ENCODE data around the gene FNDC1. TPM values are rescaled to one million over a fixed set of nuclear protein-coding genes. Genes with fewer than 3 reads are reported as not detected.
A peak's percentile ranks its signal among the peaks of the same experiment; 100 is the strongest.

FNDC1 gene
- total RNA-seq, 1 donor from 2014 or later, result not detected

DNA sequence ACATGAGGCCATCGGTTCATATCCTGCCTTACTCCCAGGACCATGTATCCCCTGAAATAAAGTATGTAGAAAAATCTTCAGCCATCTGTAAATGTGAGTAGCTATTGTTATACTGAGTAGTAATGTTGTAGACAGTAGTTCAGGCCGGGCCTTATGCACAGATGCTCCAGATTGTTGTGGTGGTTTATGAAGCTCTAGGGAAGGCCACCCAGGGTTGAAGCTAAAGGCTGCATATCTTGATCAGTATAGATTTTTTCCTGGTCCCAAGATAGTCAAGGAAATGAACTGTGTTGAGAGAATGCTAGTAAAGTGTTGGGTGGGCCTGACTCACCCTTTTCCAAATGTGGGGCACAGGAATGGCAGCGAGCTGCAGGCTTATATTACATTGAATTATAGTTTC lies 81.4 kb downstream of the FNDC1 start:
- TF ChIP-seq, protein P1, sequence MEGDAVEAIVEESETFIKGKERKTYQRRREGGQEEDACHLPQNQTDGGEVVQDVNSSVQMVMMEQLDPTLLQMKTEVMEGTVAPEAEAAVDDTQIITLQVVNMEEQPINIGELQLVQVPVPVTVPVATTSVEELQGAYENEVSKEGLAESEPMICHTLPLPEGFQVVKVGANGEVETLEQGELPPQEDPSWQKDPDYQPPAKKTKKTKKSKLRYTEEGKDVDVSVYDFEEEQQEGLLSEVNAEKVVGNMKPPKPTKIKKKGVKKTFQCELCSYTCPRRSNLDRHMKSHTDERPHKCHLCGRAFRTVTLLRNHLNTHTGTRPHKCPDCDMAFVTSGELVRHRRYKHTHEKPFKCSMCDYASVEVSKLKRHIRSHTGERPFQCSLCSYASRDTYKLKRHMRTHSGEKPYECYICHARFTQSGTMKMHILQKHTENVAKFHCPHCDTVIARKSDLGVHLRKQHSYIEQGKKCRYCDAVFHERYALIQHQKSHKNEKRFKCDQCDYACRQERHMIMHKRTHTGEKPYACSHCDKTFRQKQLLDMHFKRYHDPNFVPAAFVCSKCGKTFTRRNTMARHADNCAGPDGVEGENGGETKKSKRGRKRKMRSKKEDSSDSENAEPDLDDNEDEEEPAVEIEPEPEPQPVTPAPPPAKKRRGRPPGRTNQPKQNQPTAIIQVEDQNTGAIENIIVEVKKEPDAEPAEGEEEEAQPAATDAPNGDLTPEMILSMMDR (IDR thresholded peaks at IDR 0.05), result no peak
- TF ChIP-seq EZH2 (IDR thresholded peaks at IDR 0.05), result no peak
- no peak for TF ChIP-seq EZH2phosphoT487 (IDR thresholded peaks at IDR 0.05)
- no peak overlapping the region for H3K4me3 Mint-ChIP-seq

DNA sequence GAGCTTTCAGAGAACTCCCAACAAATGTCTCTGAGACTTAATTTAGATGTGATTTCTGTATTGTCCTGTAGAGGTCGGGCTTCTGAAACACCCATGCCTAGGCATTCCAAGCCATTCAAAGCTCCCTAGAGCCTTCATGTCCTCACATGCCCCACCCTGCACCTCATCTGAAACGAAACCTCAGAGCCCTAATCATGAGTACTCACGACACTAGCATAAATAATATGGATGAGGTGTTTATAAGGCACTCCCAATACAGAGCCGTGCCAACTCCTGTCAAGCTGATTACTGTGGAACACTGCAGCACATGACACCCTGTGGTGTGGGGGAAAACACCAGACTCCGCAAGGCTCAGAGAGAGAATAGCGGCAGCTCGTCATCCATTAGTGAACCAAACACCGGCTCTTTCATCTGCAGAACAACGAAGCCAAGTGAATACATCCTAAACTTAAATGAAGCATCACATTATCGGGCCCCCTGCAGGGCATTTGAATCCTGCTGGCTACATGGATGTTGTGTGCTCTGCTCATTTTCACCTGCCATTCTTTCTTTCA lies 83.8 kb downstream of the FNDC1 start:
- Histone ChIP-seq H3K79me2 (ENCODE audit: low read depth) (no peaks in the 10 kb centered on the region), H3K27me3 (no peaks in the 10 kb centered on the region), H3K36me3 (no peaks in the 10 kb centered on the region), H4K20me1 (ENCODE audit: low read depth) (no peaks in the 10 kb centered on the region), H3K27ac (no peak overlapping the region), H2AFZ (replicated peaks) (no peak overlapping the region), H3K4me1 (no peaks in the 10 kb centered on the region), H3F3A (ENCODE audit: low read depth) (no peaks in the 10 kb centered on the region), H3K9ac (no peak overlapping the region), H3K4me2 (no peak overlapping the region), H3K9me3 (ENCODE audit: low read depth) (no peaks in the 10 kb centered on the region), H3K4me3 (no peak overlapping the region)
- Mint-ChIP-seq H3K4me3 (peak overlapping the region; percentile 33), H3K36me3 (no peaks in the 10 kb centered on the region), H3K27ac (no peak overlapping the region), H3K9me3 (no peaks in the 10 kb centered on the region), H3K4me1 (peaks cover 3% of the 10 kb centered on the region), H3K27me3 (ENCODE audit: insufficient read depth, low read depth) (peaks cover 6% of the 10 kb centered on the region)
- TF ChIP-seq EZH2 (IDR thresholded peaks at IDR 0.05), result no peak
- TF ChIP-seq, protein P1 (IDR thresholded peaks at IDR 0.05), result peak; percentile 72
- DNase-seq (ENCODE audit: low spot score), result peak; percentile 68

More for the DNA sequence above, 81.4 kb downstream of the FNDC1 start:
- no peaks in the 10 kb centered on the region for H4K20me1 ChIP-seq (ENCODE audit: low read depth)
- no peaks in the 10 kb centered on the region for H3K4me1 ChIP-seq
- H3K9ac ChIP-seq, result no peak overlapping the region
- no peak overlapping the region for H3K4me3 ChIP-seq
- Mint-ChIP-seq H3K9me3 (no peaks in the 10 kb centered on the region), H3K27ac (no peak overlapping the region), H3K27me3 (ENCODE audit: insufficient read depth, low read depth) (peaks cover 6% of the 10 kb centered on the region), H3K36me3 (no peaks in the 10 kb centered on the region), H3K4me1 (peaks cover 3% of the 10 kb centered on the region)
- no peaks in the 10 kb centered on the region for H3K9me3 ChIP-seq (ENCODE audit: low read depth)
- no peaks in the 10 kb centered on the region for H3K36me3 ChIP-seq
- H3K79me2 ChIP-seq (ENCODE audit: low read depth), result no peaks in the 10 kb centered on the region
- H3F3A ChIP-seq (ENCODE audit: low read depth), result no peaks in the 10 kb centered on the region
- H3K27ac ChIP-seq, result no peak overlapping the region
- no peak for DNase-seq (ENCODE audit: low spot score)
- no peaks in the 10 kb centered on the region for H3K27me3 ChIP-seq
- H3K4me2 ChIP-seq, result no peak overlapping the region
- no peak overlapping the region for H2AFZ ChIP-seq (replicated peaks)

DNA sequence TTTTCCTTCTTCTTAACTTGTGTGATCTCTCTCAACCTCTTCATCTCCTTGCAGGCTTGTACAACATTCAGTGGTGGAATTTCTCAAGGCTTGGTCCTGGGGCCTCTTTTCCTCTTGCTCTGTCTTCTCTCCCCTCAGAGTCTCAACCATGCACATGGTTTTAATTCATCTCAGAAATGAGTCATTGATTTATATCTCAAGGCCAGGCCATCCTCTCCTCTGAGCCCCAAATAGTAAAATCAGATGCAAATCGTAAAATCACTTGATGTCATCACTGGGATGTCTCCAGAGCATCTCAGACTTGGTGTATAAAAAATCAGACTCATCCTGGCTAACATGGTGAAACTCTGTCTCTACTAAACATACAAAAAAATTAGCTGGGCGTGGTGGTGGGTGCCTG lies 85.0 kb downstream of the FNDC1 start:
- no peaks in the 10 kb centered on the region for H3K36me3 Mint-ChIP-seq
- no peaks in the 10 kb centered on the region for H3K9me3 Mint-ChIP-seq
- no peaks in the 10 kb centered on the region for H3K36me3 ChIP-seq
- H3K9me3 ChIP-seq (ENCODE audit: low read depth), result no peaks in the 10 kb centered on the region
- peaks cover 6% of the 10 kb centered on the region for H3K27me3 Mint-ChIP-seq (ENCODE audit: insufficient read depth, low read depth)
- H3F3A ChIP-seq (ENCODE audit: low read depth), result no peaks in the 10 kb centered on the region
- H4K20me1 ChIP-seq (ENCODE audit: low read depth), result no peaks in the 10 kb centered on the region
- TF ChIP-seq EZH2 (IDR thresholded peaks at IDR 0.05) (no peak), EZH2phosphoT487 (IDR thresholded peaks at IDR 0.05) (no peak)
- TF ChIP-seq, protein P1 (IDR thresholded peaks at IDR 0.05), result no peak
- H3K4me3 Mint-ChIP-seq, result no peak overlapping the region
- H3K9ac ChIP-seq, result no peak overlapping the region
- peaks cover 3% of the 10 kb centered on the region for H3K4me1 Mint-ChIP-seq
- no peaks in the 10 kb centered on the region for H3K27me3 ChIP-seq
- no peak overlapping the region for H2AFZ ChIP-seq (replicated peaks)
- no peaks in the 10 kb centered on the region for H3K4me1 ChIP-seq
- no peak overlapping the region for H3K4me3 ChIP-seq
- H3K27ac ChIP-seq, result no peak overlapping the region
- no peak overlapping the region for H3K4me2 ChIP-seq
- DNase-seq (ENCODE audit: low spot score), result no peak
- H3K79me2 ChIP-seq (ENCODE audit: low read depth), result no peaks in the 10 kb centered on the region
- no peak overlapping the region for H3K27ac Mint-ChIP-seq

Data from neural progenitor cell (in vitro differentiated cells).